Activated CD4-positive, alpha-beta T cell treated with anti-CD3 and anti-CD28 coated beads for 36 hours (primary cell): Measurements from ENCODE around the gene RIMOC1. TPM values are rescaled to one million over a fixed set of nuclear protein-coding genes. Genes with fewer than 3 reads are reported as not detected.
A peak's percentile ranks its signal among the peaks of the same experiment; 100 is the strongest.

ENCODE experiments used
- ATAC-seq: fragments of 200-7000 bp; cut with Tn5 transposase; one replicate; pipeline ENCODE4 v1.10.0; 2021; ENCODE audit warnings: mild to moderate bottlenecking, moderate library complexity
- CTCF ChIA-PET: fragments of 350-600 bp; sonication (Branson Sonifier 250); formaldehyde crosslinking; loops from one replicate; lab custom pipeline; 2021; ENCODE audit warnings: antibody characterized with exemption; lab: Charles Lee
- POLR2A ChIA-PET: fragments of 350-600 bp; sonication (Branson Sonifier 250); formaldehyde crosslinking; loops from one replicate; lab custom pipeline; 2021; ENCODE audit warnings: antibody characterized with exemption, inconsistent platforms; lab: Charles Lee
- DNase-seq: peaks from one replicate; pipeline ENCODE4 v3.0.0-alpha.2; 2020
- H3K27ac Mint-ChIP-seq: one replicate; pipeline ENCODE4 v1.8.0; 2021; ENCODE audit warnings: mixed read lengths
- H3K27me3 Mint-ChIP-seq: one replicate; pipeline ENCODE4 v1.8.0; 2021; ENCODE audit warnings: mixed read lengths
- H3K36me3 Mint-ChIP-seq: one replicate; pipeline ENCODE4 v1.8.0; 2021; ENCODE audit warnings: low read depth, mixed read lengths
- H3K4me1 Mint-ChIP-seq: one replicate; pipeline ENCODE4 v1.8.0; 2021; ENCODE audit warnings: mixed read lengths
- H3K4me3 Mint-ChIP-seq: one replicate; pipeline ENCODE4 v1.8.0; 2021; ENCODE audit warnings: mild to moderate bottlenecking, moderate library complexity, mixed read lengths
- H3K9me3 Mint-ChIP-seq: one replicate; pipeline ENCODE4 v1.8.0; 2021; ENCODE audit warnings: low read depth, mixed read lengths
- intact Hi-C, 2 experiments: fragments of 100-400 bp; cut with DNase I in 1 of 2; cut with micrococcal nuclease in 1 of 2; formaldehyde crosslinking; loops; one replicate each; pipeline versions ENCODE4 v1.14.2 to v1.15.1; 2022 to 2024; cut with DNase I, micrococcal nuclease
- total RNA-seq, 2 experiments: library from RNA; stranded (reverse); gene quantifications; one replicate each; pipeline ENCODE4 v1.2.3, GENCODE V29; 2021

Gene RIMOC1
- total RNA-seq = 10 to 100 TPM; 25.4 to 26.7 TPM

- Mint-ChIP-seq H3K4me3 (peak within 1 kb of the TSS; percentile 91), H3K4me1 (peaks cover 47% of the 10 kb centered on the region), H3K27me3 (no peaks in the 10 kb centered on the region), H3K9me3 (no peaks in the 10 kb centered on the region), H3K27ac (peak within 1 kb of the TSS; percentile 98), H3K36me3 (peaks cover 19% of the 10 kb centered on the region)
- ATAC-seq (peak; percentile 97), DNase-seq (peak; percentile 98)
- ChIA-PET POLR2A (interaction anchor here (0.5 to 1.6 kb wide), 9 partner anchors 17 to 1328 kb away, joined by 3 to 22 read pairs (median 4); partner anchors contain the start of genes FBXO4 and OXCT1), CTCF (interaction anchor here (0.5 to 2.2 kb wide), 11 partner anchors 9 to 1088 kb away, joined by 3 to 11 read pairs (median 4); partner anchors contain the start of gene FBXO4)
- intact Hi-C loops = loop anchor here (1.0 to 10.0 kb wide), 11 partner anchors 21 to 1653 kb away; partner anchors contain the start of genes FBXO4 (in 2 of the 2), OXCT1 (in 2 of the 2), RPL37 (in 2 of the 2) and PAIP1 (in 1 of the 2)
Measured at GRCh38 chr5:41903892-41904799, at the start of gene RIMOC1. RIMOC1 (plus strand) TSS chr5:41904344; CDS start chr5:41904368, 24 bp downstream.

DNA sequence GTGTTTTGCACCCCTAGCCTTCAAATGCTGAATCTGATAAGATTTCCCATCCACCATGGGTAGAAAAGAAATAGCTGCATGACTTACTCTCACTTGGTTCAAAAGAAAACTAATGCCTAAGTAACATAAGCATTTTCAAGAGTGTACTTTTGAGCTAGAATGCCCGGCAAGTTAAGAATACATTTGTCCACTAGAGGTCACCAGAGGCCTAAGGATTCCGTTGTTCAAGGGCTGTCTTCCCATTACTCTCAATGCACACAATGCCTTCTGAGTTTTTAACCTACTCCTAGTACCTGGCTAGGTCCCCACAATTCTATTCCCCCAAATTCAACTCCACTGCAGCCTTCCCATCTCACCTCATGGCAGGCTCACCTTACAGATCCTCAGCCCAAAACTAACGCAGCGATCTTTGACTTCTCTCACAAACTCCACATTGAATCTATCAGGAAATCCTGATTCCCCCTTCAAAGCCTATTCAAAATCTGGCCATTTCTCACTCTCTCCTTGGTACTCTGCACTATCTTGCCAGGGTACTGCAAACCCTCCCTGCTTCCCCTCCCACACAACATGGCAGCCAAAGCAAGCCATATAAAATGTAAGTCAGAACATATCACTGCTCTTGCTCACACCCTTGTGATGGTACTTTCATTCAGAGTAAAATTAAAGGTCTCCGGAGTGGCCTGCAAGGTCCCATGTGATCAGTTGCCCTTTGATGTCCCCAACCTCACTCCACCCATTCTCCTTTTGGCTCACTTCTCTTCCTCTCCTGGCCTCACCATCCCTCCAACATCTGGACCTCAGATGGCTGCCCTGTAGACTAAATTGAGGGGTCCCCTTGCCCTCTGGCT lies 47.3 kb upstream of the RIMOC1 start:
- no peaks in the 10 kb centered on the region for H3K9me3 Mint-ChIP-seq
- H3K27ac Mint-ChIP-seq = no peak overlapping the region
- intact Hi-C loops = loop anchor here (1.0 to 10.0 kb wide), 7 partner anchors 47 to 908 kb away; partner anchors contain the start of genes FBXO4 (in 2 of the 2) and RIMOC1 (in 2 of the 2)
- DNase-seq = peak; percentile 59
- no peak overlapping the region for H3K4me3 Mint-ChIP-seq
- peaks cover 42% of the 10 kb centered on the region for H3K36me3 Mint-ChIP-seq
- no peaks in the 10 kb centered on the region for H3K27me3 Mint-ChIP-seq
- ChIA-PET CTCF (interaction anchor here (0.5 to 7.1 kb wide), 40 partner anchors 9 to 1033 kb away, joined by 3 to 142 read pairs (median 3); partner anchors contain the start of genes FBXO4 and RIMOC1), POLR2A (interaction anchor here (1.0 kb wide), 2 partner anchors 12 to 68 kb away, joined by 3 to 4 read pairs; partner anchors contain the start of gene FBXO4)
- H3K4me1 Mint-ChIP-seq = peaks cover 44% of the 10 kb centered on the region
- ATAC-seq = peak; percentile 67

DNA sequence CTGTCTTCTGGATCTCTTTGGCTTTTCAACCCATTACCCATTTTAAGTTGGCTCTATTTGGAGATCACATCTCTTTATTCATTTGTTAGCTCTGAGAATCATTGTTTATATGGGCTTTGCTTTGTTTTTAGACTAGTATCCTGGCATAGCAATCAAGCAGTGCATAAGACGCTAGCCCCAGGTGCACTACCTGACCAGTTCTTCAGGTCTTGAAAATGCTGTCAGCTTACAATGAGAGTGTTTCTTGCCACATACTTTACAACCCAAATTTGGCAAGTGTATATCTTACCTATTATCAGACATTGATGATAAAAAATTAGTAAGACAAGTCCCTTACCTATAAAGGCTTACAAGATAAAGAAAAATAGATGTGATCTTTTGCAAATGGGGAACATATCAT lies 46.2 kb upstream of the RIMOC1 start:
- Mint-ChIP-seq H3K27ac (peak overlapping the region; percentile 32), H3K36me3 (peaks cover 38% of the 10 kb centered on the region), H3K27me3 (no peaks in the 10 kb centered on the region), H3K9me3 (no peaks in the 10 kb centered on the region), H3K4me1 (peaks cover 38% of the 10 kb centered on the region), H3K4me3 (no peak overlapping the region)
- DNase-seq (no peak), ATAC-seq (no peak)
- POLR2A ChIA-PET = no interaction called here
- CTCF ChIA-PET = interaction anchor here (0.7 to 7.1 kb wide), 8 partner anchors 9 to 1260 kb away, joined by 3 to 142 read pairs (median 4); partner anchors contain the start of gene FBXO4
- intact Hi-C loops = loop anchor here in 1 of 2 experiments (2.0 to 10.0 kb wide), 3 partner anchors 47 to 907 kb away; partner anchors contain the start of gene RIMOC1

DNA sequence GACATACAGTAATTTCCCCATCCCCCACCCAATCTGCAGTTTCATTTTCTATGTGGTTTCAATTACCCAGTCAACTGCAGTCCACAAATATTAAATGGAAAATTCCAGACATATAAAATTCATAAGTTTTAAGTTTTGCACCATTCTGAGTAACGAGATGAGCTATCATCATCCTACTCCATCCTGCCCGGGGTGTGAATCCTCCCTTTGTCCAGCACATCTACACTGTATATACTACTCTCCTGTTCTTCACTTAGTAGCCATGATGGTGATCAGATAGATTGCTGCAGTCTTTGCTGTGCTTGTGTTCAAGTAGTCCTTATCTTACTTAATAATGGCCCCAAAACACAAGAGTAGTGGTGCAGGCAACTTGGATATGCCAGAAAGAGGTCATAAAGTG lies 45.3 kb upstream of the RIMOC1 start:
- peaks cover 36% of the 10 kb centered on the region for H3K36me3 Mint-ChIP-seq

GRCh38 chr5:41863871-41864486 lies 40.2 kb upstream of the RIMOC1 start:
- Mint-ChIP-seq H3K36me3 (peaks cover 40% of the 10 kb centered on the region), H3K27ac (peak overlapping the region; percentile 77), H3K9me3 (no peaks in the 10 kb centered on the region), H3K27me3 (no peaks in the 10 kb centered on the region), H3K4me3 (peak overlapping the region; percentile 13), H3K4me1 (peaks cover 67% of the 10 kb centered on the region)
- CTCF ChIA-PET = interaction anchor here (2.0 to 4.4 kb wide), 2 partner anchors 9 to 61 kb away, joined by 7 to 35 read pairs; partner anchors contain the start of gene FBXO4
- POLR2A ChIA-PET = no interaction called here
- intact Hi-C loops = loop anchor here in 1 of 2 experiments (10.0 kb wide), 1 partner anchor 1331 kb away; the partner anchor contains the start of gene NIM1K
- no peak for DNase-seq
- peak; percentile 85 for ATAC-seq

More for the DNA sequence above, 45.3 kb upstream of the RIMOC1 start:
- ATAC-seq = peak; percentile 54
- Mint-ChIP-seq H3K27me3 (no peaks in the 10 kb centered on the region), H3K4me3 (no peak overlapping the region), H3K9me3 (no peaks in the 10 kb centered on the region), H3K27ac (peak overlapping the region; percentile 89), H3K4me1 (peaks cover 39% of the 10 kb centered on the region)
- no peak for DNase-seq
- POLR2A ChIA-PET = no interaction called here
- CTCF ChIA-PET = interaction anchor here (0.9 to 7.1 kb wide), 5 partner anchors 9 to 909 kb away, joined by 3 to 142 read pairs (median 3); partner anchors contain the start of gene FBXO4
- intact Hi-C loops = loop anchor here in 1 of 2 experiments (1.0 to 10.0 kb wide), 2 partner anchors 11 to 906 kb away; partner anchors contain the start of gene OXCT1

GRCh38 chr5:41869151-41869723 lies 34.9 kb upstream of the RIMOC1 start:
- H3K4me1 Mint-ChIP-seq = peaks cover 54% of the 10 kb centered on the region
- H3K9me3 Mint-ChIP-seq = no peaks in the 10 kb centered on the region
- H3K4me3 Mint-ChIP-seq = peak overlapping the region; percentile 91
- no peaks in the 10 kb centered on the region for H3K27me3 Mint-ChIP-seq
- CTCF ChIA-PET = interaction anchor here (0.9 to 1.4 kb wide), 3 partner anchors 11 to 899 kb away, joined by 3 to 5 read pairs (median 3); partner anchors contain the start of gene FBXO4
- H3K36me3 Mint-ChIP-seq = peaks cover 17% of the 10 kb centered on the region
- DNase-seq (peak; percentile 29), ATAC-seq (no peak)
- POLR2A ChIA-PET = interaction anchor here (0.6 to 3.3 kb wide), 3 partner anchors 13 to 56 kb away, joined by 3 to 15 read pairs (median 4); partner anchors contain the start of genes FBXO4 and RIMOC1
- intact Hi-C loops = loop anchor here in 1 of 2 experiments (10.0 kb wide), 1 partner anchor 1326 kb away; the partner anchor contains the start of gene NIM1K
- peak overlapping the region; percentile 94 for H3K27ac Mint-ChIP-seq

GRCh38 chr5:41869724-41870626 lies 34.2 kb upstream of the RIMOC1 start, which contains the start of gene OXCT1:
OXCT1 (minus strand) TSS chr5:41870425; CDS start chr5:41870358, 67 bp downstream.
- DNase-seq (peak; percentile 96), ATAC-seq (peak; percentile 92)
- H3K9me3 Mint-ChIP-seq = no peaks in the 10 kb centered on the region
- H3K4me1 Mint-ChIP-seq = peaks cover 54% of the 10 kb centered on the region
- peak within 1 kb of the TSS; percentile 94 for H3K27ac Mint-ChIP-seq
- CTCF ChIA-PET = interaction anchor here (0.5 to 1.9 kb wide), 3 partner anchors 51 to 898 kb away, joined by 3 to 4 read pairs (median 3); no protein-coding TSS in a partner anchor
- intact Hi-C loops = loop anchor here (1.0 to 10.0 kb wide), 6 partner anchors 11 to 1325 kb away; partner anchors contain the start of genes FBXO4 (in 2 of the 2), RIMOC1 (in 2 of the 2), NIM1K (in 1 of the 2) and RPL37 (in 1 of the 2)
- H3K4me3 Mint-ChIP-seq = peak within 1 kb of the TSS; percentile 91
- POLR2A ChIA-PET = interaction anchor here (1.3 to 3.3 kb wide), 2 partner anchors 34 kb away, joined by 9 to 15 read pairs; partner anchors contain the start of gene RIMOC1
- H3K27me3 Mint-ChIP-seq = no peaks in the 10 kb centered on the region
- peaks cover 17% of the 10 kb centered on the region for H3K36me3 Mint-ChIP-seq

- Mint-ChIP-seq H3K9me3 (no peaks in the 10 kb centered on the region), H3K4me3 (peak overlapping the region; percentile 91), H3K36me3 (peaks cover 17% of the 10 kb centered on the region), H3K27me3 (no peaks in the 10 kb centered on the region), H3K4me1 (peaks cover 52% of the 10 kb centered on the region), H3K27ac (peak overlapping the region; percentile 94)
- ChIA-PET CTCF (interaction anchor here (0.5 to 1.9 kb wide), 2 partner anchors 51 to 53 kb away, joined by 3 to 4 read pairs; no protein-coding TSS in a partner anchor), POLR2A (interaction anchor here (1.3 kb wide), 1 partner anchor 33 kb away, joined by 9 read pairs; the partner anchor contains the start of gene RIMOC1)
- intact Hi-C loops = loop anchor here (1.0 to 10.0 kb wide), 5 partner anchors 11 to 1146 kb away; partner anchors contain the start of genes FBXO4 (in 2 of the 2), RIMOC1 (in 2 of the 2) and RPL37 (in 1 of the 2)
- no peak for DNase-seq
- ATAC-seq = no peak
Measured at GRCh38 chr5:41870627-41871048, 33.5 kb upstream of the RIMOC1 start.
